ENCODE data around the gene SLC13A3.

SLC13A3 gene

DNA sequence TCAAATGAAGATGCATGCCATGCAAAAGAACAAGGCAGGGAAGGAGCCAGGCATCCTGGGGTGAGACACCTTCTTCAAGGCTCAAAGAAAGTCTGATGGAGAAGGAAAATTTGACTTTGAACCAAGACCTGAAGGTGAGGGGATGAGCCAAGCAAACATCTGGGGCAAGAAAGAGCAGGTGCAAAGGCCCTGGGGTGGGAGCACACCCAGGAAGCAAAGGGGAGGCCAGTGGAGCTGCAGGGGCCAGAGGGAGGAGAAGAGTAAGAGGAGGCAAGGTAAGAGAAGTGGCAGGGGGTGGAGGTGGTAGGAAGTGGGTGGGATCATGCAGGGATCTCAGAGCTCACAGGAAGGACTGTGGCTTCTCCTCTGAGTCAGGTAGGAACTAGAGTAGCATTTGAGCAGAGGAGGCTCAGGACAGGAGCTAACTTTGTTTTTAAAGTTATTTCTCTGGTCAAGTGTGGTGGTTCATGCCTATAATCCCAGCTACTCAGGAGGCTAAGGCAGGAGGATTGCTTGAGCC is 49.6 kb downstream of the SLC13A3 start:
- no peak for DNase-seq

DNA sequence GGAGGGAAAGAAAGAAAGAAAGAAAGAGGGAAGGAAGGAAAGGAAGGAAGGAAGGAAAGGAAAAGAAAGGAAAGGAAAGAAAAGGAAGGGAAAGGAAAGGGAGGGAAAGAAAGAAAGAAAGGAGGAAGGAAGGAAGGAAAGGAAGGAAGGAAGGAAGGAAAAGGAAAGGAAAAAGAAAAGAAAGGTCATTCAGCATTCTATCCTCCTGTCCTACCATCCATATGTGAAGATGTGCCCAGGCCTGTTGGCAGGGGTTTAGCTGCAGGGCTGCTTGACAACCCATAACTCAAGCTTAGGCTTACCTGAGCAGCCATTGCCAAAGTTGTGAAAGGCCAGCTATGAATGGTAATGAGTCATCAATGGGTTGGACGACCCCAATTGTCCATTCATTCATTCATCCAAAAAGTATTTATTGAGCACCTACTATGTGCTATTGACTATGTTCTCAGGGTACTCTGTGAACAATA is 50.9 kb downstream of the SLC13A3 start:
- DNase-seq: no peak

DNA sequence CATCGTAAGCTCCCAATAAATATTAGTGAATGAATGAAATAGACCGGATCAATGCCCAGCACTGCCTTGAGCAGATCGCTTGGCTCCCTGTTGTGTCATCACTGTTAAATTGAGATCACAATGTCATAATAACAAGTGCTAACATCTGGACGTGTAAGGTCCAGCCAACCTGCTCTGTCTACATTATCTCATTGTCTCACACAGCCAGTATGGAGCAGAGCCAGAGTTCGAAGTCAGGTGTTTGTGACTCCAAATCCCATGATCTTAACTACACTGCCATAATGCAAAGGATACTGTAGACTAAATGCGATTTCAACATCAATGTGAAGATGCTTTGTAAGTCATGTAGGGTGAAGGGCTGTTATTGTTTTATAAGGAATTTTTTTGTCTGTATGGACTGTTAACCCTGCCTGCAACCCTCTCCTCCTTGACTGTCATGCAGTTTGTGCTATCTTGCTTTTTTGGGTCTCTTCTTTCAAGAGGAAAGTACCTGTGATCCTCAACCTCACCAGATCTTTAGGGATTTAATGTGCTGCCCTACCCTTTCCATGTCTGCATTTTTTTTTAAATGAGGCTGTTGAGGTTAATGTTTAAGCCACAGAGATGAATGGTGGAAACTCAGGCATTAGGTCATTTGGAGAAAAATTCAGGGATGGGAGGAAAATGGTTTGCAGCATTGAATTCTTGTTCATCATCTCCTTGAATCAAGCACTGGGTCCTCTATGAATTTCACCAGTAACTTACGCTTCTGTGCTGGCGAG is 51.9 kb downstream of the SLC13A3 start:
- no peak for DNase-seq

DNA sequence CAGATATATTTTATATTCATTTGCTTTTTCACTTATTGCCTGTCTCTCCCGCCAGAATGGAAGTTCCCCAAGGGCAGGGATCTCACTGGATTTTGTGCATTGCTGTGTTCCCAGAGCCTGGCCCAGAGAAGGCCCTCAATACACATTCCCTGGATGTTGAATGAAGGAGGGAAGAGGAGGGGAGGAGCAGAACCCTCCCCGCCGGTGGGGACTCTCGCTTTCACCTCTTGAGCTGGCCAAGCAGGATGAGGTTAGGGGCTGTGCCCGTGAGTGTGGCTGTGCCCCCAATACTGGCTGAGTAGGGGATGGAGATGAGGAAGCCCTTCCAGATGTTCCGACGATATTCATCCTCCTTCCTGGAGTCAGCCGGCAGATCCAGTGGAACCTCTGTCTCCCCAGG is 55.3 kb downstream of the SLC13A3 start:
- DNase-seq: no peak

DNA sequence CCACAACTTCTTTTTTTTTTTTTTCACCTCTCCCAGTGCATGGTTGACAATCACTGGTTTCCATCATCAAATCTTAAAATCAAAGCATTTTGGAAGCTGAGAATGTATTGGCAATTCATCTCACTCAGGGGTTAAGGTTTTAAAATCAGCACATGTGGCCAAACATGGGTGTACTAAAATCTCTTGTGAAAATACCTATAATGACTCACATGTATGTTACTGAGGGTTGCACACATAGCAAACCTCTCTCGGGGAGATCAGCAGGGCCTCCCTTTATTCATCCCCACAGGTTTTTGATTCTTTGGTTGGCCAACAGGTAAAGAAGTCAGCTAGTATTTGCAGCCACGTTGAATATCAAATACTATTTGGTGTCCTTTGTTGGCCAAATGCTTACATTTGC is 56.5 kb downstream of the SLC13A3 start:
- DNase-seq: no peak

DNA sequence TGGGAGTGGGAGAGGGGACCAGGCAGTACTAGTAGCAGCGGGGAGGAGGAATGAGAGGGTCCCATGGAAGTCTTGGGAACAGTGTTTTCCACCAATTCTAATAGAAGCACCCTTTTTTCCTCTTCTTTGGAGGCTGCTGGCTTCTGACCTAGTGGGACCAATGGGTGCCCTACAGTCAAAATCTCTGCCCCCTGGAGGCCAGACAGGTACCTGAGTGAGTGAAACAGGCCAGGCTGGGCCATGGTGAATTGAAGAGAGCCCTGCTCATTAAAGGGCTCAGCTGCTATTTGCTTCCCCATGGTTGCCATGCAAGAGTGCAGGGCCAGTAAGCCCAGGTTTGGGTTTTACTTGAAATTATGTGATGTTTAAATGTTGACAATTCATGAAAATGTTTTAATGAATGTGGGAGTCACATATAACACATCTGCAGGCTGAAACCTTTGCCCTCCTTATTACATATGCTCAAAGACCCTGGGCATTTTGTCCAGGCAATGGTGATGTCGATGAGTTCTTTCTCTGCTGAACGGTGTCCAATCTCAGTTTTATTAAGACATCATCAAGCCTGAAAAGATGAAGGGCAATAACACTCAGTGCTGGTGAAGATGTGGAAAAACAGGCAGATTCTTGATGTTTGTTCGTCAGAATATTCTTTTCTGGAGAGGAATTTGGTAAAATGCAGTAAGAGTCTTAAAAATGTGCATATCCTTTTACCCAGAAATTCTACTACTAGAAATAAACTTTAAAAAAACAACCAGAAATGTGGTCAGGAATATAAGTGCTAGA is 58.5 kb downstream of the SLC13A3 start:
- DNase-seq: no peak

DNA sequence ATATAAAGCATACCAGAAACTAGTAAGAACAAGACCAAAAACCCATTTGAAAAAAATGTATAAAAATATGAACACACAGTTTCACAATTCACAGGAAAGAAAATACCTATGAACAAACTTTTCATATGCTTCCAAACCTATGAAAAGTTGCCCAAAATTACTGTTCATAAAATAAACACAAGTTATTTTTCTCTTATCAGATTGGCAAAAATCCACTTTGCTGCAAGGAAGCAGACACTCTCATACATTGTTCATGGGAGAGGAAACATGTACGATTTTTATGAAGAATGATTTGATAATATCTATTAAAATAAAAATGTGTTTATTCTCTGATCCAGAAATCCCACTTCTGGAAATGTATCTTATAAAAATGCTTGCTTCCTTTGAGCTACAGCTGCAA is 60.8 kb downstream of the SLC13A3 start:
- no peak for DNase-seq

DNA sequence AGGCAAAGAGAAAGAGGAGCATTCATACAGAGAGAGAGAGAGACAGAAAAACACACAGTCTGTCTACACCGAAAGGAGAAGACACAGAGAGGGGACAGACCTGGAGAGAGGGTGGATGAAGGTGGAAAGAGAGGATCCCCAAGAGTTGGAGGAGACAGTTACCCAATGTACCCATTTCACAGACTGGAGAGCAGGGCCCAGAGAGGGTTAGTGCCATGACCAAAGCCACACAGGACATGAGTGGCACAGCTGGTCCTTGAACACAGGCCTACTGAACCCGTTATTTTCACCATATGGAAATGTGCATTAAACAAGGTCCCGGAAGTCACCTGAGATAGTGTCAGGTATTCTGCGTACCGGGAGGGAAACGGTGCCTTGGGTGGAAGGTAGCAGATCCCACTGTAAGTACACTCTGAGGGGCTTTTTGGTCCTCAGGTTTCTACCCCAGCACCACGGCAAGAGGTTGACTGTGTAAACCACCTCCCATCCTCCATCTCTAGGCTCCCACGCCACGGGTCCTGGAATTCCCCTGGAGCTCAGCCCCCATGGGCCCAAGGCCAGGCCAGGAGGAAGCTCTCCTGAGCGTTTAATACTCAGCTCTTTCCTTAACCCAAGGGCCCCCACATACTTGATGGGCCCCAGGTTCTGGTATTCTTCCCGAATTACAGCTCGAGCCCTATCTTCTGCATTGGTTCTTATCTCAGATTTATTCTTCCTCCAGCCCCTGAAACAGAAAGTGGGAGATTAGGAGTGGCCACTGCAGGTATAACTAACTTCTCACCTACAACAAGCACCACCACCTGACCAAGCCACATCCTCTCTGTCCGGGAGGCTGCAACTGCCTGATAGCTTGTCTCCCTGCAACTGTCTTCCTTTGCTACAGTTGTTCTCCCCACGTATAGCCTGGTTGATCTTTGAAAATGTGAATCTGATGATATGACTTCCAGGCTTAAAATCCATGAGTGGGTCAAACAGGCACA is 62.4 kb downstream of the SLC13A3 start:
- peak; percentile 3 for DNase-seq

DNA sequence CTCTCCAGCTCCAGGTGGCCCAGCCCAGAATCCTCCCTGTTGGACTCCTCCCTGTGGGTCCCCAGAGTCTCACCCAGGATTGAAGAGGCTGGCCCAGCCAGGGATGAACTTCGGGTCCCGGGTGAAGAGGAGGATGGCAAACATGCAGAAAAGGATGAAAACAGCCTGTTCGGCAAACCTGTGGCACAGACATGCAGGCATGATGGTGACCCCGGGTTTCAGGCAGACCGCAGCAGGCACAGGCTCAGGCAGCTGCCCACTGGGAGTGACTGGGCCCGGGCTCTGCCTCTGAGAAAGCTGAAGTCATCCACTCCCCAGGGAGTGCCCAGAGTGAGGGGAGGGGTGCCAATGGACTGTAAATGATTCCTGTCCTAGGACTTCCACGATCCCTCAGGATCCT is 63.3 kb downstream of the SLC13A3 start:
- no peak for DNase-seq

DNA sequence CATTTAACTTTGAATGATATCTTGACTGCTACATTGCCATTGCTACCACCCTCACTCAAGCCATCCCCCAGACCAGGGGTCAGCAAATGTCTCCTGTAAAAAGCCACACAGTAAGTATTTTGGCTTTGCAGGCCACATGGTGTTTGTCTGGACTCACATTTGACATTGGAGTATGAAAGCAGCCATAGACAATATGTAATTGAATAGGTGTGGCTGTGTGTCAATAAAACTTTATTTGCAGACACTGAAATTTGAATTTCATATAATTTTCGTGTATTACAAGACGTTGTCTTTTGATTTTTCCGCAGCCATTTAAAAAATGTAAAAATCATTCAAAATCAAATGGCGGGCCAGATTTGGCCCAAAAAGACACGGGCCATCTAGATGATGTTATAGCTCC is 64.5 kb downstream of the SLC13A3 start:
- no peak for DNase-seq

DNA sequence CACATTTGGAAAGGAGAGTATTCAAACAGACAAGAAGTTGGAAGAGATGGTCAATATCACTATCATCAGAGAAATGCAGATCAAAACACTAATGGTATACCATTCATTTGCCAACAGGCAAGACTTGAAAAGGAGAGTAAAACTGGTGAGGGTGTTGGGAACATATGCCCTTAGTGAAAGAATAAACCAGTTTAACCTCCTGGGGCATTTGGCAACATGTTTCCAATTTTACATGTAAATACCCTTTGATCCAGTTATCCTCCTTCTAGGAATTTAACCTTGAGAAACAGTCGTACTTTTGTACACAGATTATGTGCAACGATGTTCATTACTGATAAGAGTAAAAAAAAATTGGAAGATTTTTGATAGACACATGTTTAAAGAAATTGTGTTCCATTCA is 66.8 kb downstream of the SLC13A3 start:
- DNase-seq: no peak

DNA sequence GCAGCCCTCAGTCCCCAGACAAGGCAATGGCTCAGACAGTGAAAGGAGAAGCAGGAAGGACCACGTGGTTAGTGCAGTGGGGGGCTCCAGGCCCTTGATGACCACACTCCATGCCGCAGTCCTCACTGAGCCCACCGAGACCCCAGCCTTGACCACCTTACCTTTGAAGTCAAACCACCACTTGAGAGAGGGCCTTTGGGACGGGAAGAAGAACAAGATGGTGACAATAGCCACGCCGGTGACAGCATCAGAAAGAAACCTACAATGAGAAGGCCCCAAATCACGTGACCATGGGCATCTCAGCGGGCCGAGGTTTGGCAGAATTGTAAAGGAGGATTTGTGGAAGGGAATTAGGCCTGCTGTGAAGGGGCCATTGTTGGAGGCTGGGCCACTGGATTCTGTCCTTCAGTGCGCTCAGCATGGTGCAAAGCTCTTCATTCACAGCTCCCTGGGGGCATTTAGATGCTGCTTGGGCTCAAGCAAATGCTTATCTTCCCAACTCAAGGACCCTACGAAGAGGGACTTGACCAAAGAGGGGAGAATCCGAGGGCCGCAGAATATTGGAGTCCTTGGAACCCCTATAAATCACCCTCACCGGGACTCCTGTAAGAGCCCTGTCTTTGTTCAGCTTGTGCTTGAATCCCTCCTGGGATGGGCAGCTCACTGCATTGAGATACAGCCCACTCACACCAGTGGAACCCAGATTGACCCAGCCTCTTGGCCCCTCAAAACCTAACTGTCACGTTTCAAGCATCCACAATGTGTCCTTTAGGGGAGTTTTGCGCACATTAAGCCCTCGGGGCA is 67.6 kb downstream of the SLC13A3 start:
- DNase-seq: no peak

DNA sequence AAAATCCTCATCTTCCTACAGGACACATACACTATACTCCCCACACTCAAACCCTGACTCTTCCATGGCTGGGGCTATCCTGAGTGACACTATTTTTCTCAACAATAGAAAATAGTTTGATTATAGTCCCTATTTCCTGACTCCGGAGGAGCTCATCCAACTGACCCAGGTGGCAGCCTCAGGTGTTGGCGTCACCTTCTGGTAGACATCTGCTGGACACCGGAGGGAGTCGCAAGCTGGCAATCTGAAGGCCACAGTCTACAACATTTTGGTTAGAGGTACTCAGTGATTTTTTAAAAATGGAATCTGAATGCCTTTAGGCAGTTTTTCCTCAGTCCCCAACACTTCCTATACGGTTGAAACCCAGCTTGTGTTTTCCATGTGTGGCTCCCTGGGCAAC is 68.6 kb downstream of the SLC13A3 start:
- DNase-seq: no peak

DNA sequence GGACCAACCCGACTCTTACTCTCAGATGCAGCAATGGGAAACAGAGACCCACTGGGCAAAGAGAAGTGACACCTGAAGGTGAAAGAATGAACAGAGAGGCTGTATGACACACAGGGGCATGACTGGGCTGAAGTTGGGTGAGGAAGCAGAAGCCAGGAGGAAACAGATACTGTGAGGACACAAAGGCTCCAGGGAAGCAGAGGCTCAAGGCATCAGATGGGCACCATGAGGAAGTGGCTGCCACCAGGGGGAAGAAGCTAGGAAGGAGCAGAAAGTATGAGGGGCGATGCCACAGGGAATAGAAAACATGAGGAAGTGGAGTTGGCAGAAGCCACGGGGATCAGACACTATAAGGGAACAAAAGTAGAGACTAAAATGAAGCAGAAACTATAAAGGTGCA is 69.9 kb downstream of the SLC13A3 start:
- no peak for DNase-seq

DNA sequence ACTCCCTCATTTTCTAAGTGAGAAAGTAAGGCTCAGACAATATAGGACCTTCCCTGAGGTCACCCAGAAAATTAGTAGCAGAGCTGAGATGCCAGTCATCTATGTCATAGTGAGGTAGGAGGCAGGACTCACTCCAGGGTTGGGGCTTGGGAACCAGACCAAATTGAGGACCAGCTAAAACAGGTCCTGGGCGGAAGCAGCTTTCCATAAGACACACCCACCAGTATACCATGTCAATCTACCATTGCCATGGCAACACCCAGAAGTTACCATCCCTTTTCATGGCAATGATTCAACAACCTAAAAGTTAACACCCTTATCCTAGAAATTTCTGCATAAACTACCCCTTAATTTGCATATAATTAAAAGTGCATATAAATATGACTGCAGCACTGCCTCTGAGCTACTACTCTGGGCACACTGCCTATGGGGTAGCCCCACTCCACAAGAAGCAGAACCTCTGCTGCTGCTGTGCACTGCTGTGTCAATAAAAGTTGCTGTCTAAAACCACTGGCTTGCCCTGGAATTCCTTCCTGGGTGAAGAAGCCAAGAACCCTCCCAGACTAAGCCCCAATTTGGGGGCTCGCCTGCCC is 70.5 kb downstream of the SLC13A3 start:
- no peak for DNase-seq

DNA sequence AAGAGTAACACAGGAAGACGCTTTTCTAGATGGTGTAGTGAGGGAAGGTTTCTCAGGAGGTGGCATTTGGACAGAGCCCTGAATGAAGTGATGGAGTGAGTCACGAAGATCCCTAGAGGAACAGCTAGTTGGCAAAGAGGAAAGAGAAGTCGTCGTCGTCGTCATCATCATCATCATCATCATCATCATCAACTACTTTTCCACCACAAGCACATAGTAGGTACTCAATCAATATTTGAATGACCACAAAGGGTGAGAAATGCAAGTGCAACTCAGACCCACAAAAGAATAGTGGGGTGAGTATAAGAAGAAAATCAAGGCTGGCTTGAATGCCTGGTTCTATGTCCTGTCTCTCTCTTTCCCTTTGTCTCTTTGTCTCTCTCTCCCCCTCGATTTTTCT is 72.5 kb downstream of the SLC13A3 start:
- no peak for DNase-seq

DNA sequence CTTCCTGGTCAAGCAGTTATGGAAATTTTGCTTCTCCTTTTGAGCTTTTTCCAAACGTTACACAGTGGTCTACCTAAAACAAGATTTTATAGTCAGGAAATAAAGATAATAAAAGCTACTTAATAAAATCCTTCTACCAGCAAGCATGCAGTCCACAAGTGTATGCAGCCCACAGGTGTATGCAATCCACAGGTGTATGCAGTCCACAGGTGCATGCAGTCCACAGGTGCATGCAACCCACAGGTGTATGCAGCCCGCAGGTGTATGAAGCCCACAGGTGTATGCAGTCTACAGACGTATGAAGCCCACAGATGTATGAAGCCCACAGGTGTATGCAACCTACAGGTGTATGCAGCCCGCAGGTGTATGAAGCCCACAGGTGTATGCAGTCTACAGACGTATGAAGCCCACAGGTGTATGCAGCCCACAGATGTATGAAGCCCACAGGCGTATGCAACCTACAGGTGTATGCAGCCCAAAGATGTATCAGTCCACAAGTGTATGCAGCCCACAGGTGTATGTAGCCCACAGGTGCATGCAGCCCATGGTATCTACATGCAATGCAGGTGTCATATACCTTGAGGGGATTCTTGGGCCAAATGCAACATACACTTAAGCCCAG is 74.4 kb downstream of the SLC13A3 start:
- no peak for DNase-seq

DNA sequence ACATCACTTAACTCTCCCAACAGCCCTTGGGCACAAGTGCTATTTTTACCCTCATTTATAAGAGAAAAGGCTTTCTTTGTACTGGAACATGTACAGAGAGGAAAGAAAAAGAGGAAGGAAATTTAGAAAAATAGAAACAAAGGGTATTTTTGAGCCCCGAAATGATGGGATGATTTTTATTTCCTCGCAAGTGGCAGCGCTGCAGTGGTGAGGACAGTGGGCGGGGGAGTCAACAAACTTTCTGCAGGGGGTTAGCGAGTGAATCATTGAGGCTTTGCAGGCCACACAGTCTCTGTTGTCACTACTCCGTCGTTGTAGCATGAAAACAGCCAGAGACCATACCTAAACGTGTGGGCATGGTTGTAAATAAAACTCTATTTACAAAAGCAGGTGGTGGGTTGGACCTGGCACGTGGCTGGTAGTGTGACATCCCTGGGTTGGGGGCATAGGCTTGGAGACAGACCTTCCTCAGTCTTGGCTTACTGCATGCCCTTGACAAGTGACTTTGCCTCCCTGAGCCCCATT is 75.3 kb downstream of the SLC13A3 start:
- no peak for DNase-seq

DNA sequence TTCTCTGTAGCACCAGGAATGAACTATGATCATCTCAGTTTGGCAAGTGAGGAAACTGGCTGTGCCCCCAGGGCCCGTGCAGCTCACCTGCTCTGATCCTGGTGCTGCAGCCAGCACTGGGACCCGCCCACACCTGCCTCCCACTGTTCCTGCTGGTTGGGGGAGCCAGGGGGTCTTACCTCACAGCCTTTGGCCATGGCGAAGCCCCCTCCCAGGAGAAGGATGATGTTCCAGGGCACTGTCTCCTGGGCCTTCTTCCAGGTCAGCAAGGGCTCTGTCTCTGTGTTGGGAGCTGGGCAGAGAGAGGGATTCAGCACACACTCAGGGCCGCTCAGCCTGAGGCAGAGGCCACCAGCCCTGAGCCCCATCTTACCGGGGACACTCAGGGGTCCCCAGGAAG is 75.9 kb downstream of the SLC13A3 start:
- DNase-seq: no peak

DNA sequence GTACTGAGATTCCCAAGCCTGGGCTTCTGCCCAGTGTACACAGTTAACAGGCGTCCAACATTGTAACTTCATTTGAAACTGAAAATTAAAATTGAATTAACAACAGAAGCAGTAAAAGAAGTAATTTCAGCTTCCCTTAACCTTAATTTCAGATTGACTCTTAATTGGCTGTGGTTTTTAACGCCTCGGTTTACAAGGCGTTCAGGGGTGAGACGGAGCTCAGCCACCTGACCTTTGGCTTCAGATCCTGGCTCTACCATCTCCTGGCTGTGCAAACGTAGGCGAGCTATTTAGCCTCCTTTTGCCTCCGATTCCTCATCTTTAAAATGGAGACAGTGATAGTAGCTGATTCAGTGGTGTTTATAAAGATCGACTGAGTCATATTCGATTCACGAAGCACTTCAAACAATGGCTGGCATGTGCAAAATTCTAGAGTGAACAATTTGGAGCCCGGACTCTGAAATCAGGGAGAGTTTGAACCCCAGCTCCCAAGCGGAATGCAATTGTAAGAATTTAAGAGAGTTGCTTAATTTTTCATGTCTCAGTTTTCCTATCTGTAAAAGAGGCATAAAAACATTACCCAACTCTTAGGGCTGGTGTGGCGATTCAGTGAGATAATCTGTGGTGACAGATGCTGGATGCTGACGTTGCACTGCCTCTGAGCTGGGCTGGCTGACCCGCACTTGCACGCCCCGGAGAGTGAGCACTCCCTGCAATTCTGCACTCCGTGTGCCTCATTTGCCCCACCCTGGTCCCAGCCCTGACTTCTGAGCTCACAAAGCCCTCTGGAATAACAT is 77.3 kb downstream of the SLC13A3 start:
- no peak for DNase-seq
